Caco-2 (cell line): ENCODE data around the gene HDAC4. TPM values are rescaled to one million over a fixed set of nuclear protein-coding genes. Genes with fewer than 3 reads are reported as not detected.

Experiments used
- BruUV-seq: library from RNA; stranded (reverse); fragments of 400-500 nt; replicated peaks from 2 replicates; lab custom pipeline; 2021; lab: Mats Ljungman, UMichigan
- CTCF ChIA-PET: fragments of 300-600 bp; sonication (Branson Sonifier 250); formaldehyde crosslinking; loops from one replicate; lab custom pipeline; 2022; ENCODE audit warnings: antibody characterized with exemption; lab: Charles Lee
- POLR2A ChIA-PET: fragments of 300-600 bp; sonication (Branson Sonifier 250); formaldehyde crosslinking; loops from one replicate; lab custom pipeline; 2022; ENCODE audit warnings: antibody characterized with exemption; lab: Charles Lee
- DNase-seq, 2 experiments: peaks; one replicate each; pipeline versions ENCODE4 v3.0.0 to v3.0.0-alpha.2; 2020 to 2022
- H3K27me3 ChIP-seq: replicated peaks from 2 replicates; pipeline ENCODE4 v1.6.0; 2011; ENCODE audit warnings: low read length; ENCODE audit not compliant: control insufficient read depth, insufficient read depth
- H3K36me3 ChIP-seq: 2 replicates; pipeline ENCODE4 v1.5.1; 2011; ENCODE audit warnings: low read length; ENCODE audit not compliant: control insufficient read depth, insufficient read depth
- H3K4me1 ChIP-seq: fragments of 250-450 bp; sonication (Bioruptor Pico); 2 replicates; pipeline ENCODE4 v1.5.1; 2020; ENCODE audit warnings: mild to moderate bottlenecking
- H3K4me3 ChIP-seq: 2 replicates; pipeline ENCODE4 v1.5.1; 2011; ENCODE audit warnings: low read depth, mild to moderate bottlenecking, control low read depth, low read length
- H3K9me3 ChIP-seq: fragments of 250-450 bp; sonication (Bioruptor Pico); 2 replicates; pipeline ENCODE4 v1.5.1; 2020; ENCODE audit warnings: mild to moderate bottlenecking, moderate library complexity
- H3K27ac Mint-ChIP-seq: one replicate; pipeline ENCODE4 v1.8.0; 2022; ENCODE audit warnings: mixed read lengths; ENCODE audit not compliant: unreplicated experiment
- H3K27me3 Mint-ChIP-seq: one replicate; pipeline ENCODE4 v1.8.0; 2022; ENCODE audit warnings: mixed read lengths; ENCODE audit not compliant: insufficient read depth, unreplicated experiment
- H3K36me3 Mint-ChIP-seq: one replicate; pipeline ENCODE4 v1.8.0; 2022; ENCODE audit warnings: mild to moderate bottlenecking, mixed read lengths; ENCODE audit not compliant: insufficient read depth, unreplicated experiment
- H3K4me1 Mint-ChIP-seq: one replicate; pipeline ENCODE4 v1.8.0; 2022; ENCODE audit warnings: low read depth, mixed read lengths; ENCODE audit not compliant: unreplicated experiment
- H3K4me3 Mint-ChIP-seq: one replicate; pipeline ENCODE4 v1.8.0; 2022; ENCODE audit warnings: mild to moderate bottlenecking, moderate library complexity, mixed read lengths; ENCODE audit not compliant: unreplicated experiment
- H3K9me3 Mint-ChIP-seq: one replicate; pipeline ENCODE4 v1.8.0; 2022; ENCODE audit warnings: mixed read lengths; ENCODE audit not compliant: unreplicated experiment
- intact Hi-C: fragments of 100-400 bp; cut with micrococcal nuclease; formaldehyde crosslinking; loops from one replicate; pipeline ENCODE4 v1.10.0; 2022; ENCODE audit not compliant: unreplicated experiment
- total RNA-seq: library from RNA; stranded (reverse); gene quantifications from 2 replicates; pipeline ENCODE4 v1.2.3, GENCODE V29; 2022
- TF ChIP-seq, protein P1 (sequence below), 2 experiments: fragments of 200-600 bp in 1 of 2; IDR thresholded peaks; 1 replicate in 1 of 2; 2 replicates in 1 of 2; pipeline versions ENCODE4 v1.5.1 to v1.8.0; 2011 to 2022; ENCODE audit warnings: antibody characterized with exemption in 1 of 2, control low read depth in 1 of 2, inconsistent platforms in 1 of 2, low read depth in 1 of 2, low read length in 1 of 2, mild to moderate bottlenecking in 1 of 2, moderate library complexity in 1 of 2; ENCODE audit not compliant: insufficient read depth in 1 of 2, severe bottlenecking in 1 of 2, unreplicated experiment in 1 of 2

The HDAC4 gene
- total RNA-seq, 1 experiment from 2014 or later: 15.5 TPM

DNA sequence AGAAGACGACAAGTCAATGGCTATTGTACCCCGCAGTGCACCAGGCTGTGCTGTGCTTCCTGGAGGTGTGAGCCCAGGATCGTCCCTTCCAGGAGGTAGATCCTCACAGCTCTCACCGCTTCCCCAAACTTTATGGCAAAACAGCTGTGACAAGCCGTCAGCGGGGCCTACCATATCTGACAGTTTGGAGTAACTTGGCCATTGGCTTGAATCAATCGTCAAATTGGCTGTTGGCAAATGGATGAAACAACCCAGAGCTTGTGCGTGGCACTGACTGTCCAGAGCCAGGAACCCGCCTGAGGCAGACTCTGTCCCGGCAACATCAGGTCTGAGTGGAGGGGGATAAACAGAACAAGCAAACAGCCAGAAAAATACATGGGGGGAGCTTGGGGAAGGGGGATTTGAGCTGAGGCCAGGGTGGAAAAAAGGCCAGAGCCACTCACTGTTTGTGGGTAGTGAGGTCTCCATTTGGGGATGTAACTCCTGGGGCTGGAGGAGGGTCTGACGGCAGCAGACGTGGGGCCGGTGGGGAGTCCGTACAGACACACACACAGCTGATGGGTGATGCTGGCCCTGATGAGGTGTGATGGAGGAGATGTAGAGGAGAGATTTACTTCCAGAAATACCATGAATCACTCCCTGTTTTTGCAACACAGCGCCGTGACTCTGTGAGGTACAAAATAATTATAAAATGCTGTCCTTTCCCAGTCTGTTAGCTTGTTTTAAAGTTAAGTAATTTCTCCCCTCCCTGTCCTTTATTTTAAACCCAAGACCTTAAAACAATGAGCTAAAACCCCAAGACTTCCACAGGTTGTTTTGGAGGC, 378.2 kb downstream of the HDAC4 start:
- H3K9me3 ChIP-seq: no peaks in the 10 kb centered on the region

DNA sequence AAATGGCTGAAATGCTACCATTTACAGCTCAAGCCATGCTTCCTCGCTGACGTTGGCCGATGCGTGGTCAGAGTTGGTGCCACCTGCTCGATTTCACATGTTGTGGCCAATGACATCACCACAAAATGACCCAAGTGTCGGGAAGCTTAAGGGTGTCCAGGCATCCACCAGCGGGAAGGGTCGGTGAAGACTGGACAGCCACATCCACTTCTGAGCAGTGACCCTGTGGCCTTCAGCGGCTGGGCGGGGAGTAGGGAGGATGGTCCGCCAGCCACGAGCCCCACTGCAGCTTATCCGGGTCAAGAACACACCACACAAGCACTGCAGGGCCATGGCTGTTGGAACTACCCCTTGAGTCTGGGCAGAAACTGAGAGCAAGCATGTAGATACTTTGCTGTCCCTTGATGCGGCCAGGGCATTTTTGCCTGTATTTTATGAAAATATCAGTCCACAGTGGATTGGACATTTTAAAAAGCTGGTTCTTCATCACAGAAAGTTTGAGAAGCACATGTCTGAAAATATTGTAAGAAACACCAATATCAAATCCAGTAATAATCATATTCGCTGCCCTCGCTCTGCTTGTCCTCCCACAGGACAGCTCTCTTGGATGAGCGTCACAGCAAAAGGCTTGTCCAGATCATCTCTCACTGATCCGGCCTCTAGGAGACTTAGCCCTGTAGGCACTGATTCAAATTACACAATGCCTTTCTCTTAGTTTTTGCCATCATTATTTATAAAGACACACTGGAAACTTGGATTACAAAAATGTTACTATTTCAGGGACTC, 379.0 kb downstream of the HDAC4 start:
- Mint-ChIP-seq H3K4me3 (no peak overlapping the region), H3K27ac (no peak overlapping the region), H3K36me3 (no peaks in the 10 kb centered on the region), H3K4me1 (no peaks in the 10 kb centered on the region), H3K27me3 (no peaks in the 10 kb centered on the region), H3K9me3 (no peaks in the 10 kb centered on the region)
- intact Hi-C loops: no loop called here
- ChIA-PET POLR2A (no interaction called here), CTCF (no interaction called here)
- Histone ChIP-seq H3K36me3 (no peaks in the 10 kb centered on the region), H3K9me3 (no peaks in the 10 kb centered on the region), H3K27me3 (no peaks in the 10 kb centered on the region), H3K4me3 (no peak overlapping the region), H3K4me1 (no peaks in the 10 kb centered on the region)
- TF ChIP-seq, protein P1, sequence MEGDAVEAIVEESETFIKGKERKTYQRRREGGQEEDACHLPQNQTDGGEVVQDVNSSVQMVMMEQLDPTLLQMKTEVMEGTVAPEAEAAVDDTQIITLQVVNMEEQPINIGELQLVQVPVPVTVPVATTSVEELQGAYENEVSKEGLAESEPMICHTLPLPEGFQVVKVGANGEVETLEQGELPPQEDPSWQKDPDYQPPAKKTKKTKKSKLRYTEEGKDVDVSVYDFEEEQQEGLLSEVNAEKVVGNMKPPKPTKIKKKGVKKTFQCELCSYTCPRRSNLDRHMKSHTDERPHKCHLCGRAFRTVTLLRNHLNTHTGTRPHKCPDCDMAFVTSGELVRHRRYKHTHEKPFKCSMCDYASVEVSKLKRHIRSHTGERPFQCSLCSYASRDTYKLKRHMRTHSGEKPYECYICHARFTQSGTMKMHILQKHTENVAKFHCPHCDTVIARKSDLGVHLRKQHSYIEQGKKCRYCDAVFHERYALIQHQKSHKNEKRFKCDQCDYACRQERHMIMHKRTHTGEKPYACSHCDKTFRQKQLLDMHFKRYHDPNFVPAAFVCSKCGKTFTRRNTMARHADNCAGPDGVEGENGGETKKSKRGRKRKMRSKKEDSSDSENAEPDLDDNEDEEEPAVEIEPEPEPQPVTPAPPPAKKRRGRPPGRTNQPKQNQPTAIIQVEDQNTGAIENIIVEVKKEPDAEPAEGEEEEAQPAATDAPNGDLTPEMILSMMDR (IDR thresholded peaks at IDR 0.05; ENCODE audit: insufficient read depth in 1 of 2, low read depth in 1 of 2, low read length in 1 of 2, severe bottlenecking in 1 of 2, unreplicated experiment in 1 of 2): no peak
- BruUV-seq: no TSS peak
- no peak for DNase-seq

More for the DNA sequence above, 378.2 kb downstream of the HDAC4 start:
- intact Hi-C loops: no loop called here
- Mint-ChIP-seq H3K27me3 (no peaks in the 10 kb centered on the region), H3K9me3 (no peaks in the 10 kb centered on the region), H3K36me3 (no peaks in the 10 kb centered on the region), H3K4me3 (no peak overlapping the region), H3K27ac (no peak overlapping the region), H3K4me1 (no peaks in the 10 kb centered on the region)
- CTCF ChIA-PET: no interaction called here
- Histone ChIP-seq H3K4me3 (no peak overlapping the region), H3K36me3 (no peaks in the 10 kb centered on the region), H3K27me3 (no peaks in the 10 kb centered on the region), H3K4me1 (no peaks in the 10 kb centered on the region)
- BruUV-seq: no TSS peak
- POLR2A ChIA-PET: no interaction called here
- TF ChIP-seq, protein P1 (IDR thresholded peaks at IDR 0.05; ENCODE audit: insufficient read depth in 1 of 2, low read depth in 1 of 2, low read length in 1 of 2, severe bottlenecking in 1 of 2, unreplicated experiment in 1 of 2): no peak
- no peak for DNase-seq

DNA sequence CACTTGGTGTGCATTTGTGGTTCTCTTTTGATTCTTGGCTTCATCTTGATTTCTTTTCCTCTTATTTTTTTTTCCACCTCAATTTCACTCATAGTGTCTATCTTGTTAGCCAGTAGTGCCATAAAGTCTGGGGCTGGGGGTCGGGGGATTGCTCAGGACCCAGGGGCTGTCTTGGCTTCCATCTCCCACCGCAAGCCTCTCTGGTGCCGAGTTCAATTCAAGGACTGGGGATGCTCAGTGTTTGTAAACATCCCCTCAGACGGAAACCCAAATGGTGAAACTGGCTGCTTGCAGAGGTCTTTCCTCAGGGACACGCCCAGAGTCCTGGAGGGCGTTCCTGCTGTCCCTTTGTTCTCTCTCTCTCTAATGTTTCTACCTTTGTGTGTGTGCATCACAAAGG, 379.6 kb downstream of the HDAC4 start:
- intact Hi-C loops: no loop called here
- H3K4me1 ChIP-seq: no peaks in the 10 kb centered on the region
- DNase-seq: no peak
- H3K27me3 ChIP-seq: no peaks in the 10 kb centered on the region
- H3K9me3 ChIP-seq: no peaks in the 10 kb centered on the region
- no TSS peak for BruUV-seq
- Mint-ChIP-seq H3K4me3 (no peak overlapping the region), H3K4me1 (no peaks in the 10 kb centered on the region), H3K36me3 (no peaks in the 10 kb centered on the region), H3K27me3 (no peaks in the 10 kb centered on the region), H3K9me3 (no peaks in the 10 kb centered on the region), H3K27ac (no peak overlapping the region)
- no peak overlapping the region for H3K4me3 ChIP-seq
- H3K36me3 ChIP-seq: no peaks in the 10 kb centered on the region
- POLR2A ChIA-PET: no interaction called here
- CTCF ChIA-PET: no interaction called here
- TF ChIP-seq, protein P1 (IDR thresholded peaks at IDR 0.05; ENCODE audit: insufficient read depth in 1 of 2, low read depth in 1 of 2, low read length in 1 of 2, severe bottlenecking in 1 of 2, unreplicated experiment in 1 of 2): no peak
